ENCODE results near the gene C1QTNF2. TPM values are rescaled to one million over a fixed set of nuclear protein-coding genes. Genes with fewer than 3 reads are reported as not detected.

Gene C1QTNF2
- total and polyA plus RNA-seq, 10 of the 15 experiments (the other 5 are each of a cell fraction or from before 2014, with no cell fraction given) = not detected

GRCh38 chr5:160310140-160310539 lies 60.3 kb downstream of the C1QTNF2 start (continued):
- TF ChIP-seq, protein P1, sequence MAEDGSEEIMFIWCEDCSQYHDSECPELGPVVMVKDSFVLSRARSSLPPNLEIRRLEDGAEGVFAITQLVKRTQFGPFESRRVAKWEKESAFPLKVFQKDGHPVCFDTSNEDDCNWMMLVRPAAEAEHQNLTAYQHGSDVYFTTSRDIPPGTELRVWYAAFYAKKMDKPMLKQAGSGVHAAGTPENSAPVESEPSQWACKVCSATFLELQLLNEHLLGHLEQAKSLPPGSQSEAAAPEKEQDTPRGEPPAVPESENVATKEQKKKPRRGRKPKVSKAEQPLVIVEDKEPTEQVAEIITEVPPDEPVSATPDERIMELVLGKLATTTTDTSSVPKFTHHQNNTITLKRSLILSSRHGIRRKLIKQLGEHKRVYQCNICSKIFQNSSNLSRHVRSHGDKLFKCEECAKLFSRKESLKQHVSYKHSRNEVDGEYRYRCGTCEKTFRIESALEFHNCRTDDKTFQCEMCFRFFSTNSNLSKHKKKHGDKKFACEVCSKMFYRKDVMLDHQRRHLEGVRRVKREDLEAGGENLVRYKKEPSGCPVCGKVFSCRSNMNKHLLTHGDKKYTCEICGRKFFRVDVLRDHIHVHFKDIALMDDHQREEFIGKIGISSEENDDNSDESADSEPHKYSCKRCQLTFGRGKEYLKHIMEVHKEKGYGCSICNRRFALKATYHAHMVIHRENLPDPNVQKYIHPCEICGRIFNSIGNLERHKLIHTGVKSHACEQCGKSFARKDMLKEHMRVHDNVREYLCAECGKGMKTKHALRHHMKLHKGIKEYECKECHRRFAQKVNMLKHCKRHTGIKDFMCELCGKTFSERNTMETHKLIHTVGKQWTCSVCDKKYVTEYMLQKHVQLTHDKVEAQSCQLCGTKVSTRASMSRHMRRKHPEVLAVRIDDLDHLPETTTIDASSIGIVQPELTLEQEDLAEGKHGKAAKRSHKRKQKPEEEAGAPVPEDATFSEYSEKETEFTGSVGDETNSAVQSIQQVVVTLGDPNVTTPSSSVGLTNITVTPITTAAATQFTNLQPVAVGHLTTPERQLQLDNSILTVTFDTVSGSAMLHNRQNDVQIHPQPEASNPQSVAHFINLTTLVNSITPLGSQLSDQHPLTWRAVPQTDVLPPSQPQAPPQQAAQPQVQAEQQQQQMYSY (CRISPR knock-in tag; IDR thresholded peaks at IDR 0.05) = no peak
- TF ChIP-seq BMI1 (IDR thresholded peaks at IDR 0.05; ENCODE audit: borderline replicate concordance) = no peak
- no peak for TF ChIP-seq WRNIP1 (IDR thresholded peaks at IDR 0.05; ENCODE audit: borderline replicate concordance, low read depth, low read length)

DNA sequence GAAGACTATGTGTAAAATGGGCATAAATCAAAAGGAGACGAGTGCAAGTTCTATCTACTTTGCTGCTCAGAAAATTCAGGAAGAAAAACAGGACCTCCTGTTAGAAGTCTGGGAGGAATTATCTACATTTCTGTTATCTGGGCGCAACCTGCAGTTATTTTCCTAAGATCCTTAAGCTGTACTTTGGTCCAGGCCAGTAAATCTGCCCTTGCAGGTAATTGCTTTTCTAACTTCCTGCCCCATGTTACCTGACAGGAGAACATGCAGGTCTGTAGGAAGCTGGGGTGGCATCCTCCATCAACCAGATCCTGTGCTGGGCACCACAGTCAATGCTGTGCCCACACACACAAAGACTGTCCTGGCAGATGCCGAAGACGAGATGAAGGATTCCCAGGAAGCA lies 63.7 kb downstream of the C1QTNF2 start:
- WGBS (ENCODE audit: insufficient coverage, insufficient replicate concordance, low lambda C conversion rate, missing lambda C conversion rate) = 38% methylated on average over 4 of the region's 4 CpGs
- Histone ChIP-seq H4K20me1 (ENCODE audit: control insufficient read depth, insufficient read depth) (no peaks in the 10 kb centered on the region), H3K36me3 (ENCODE audit: control insufficient read depth in 2 of 2, insufficient read depth in 2 of 2, low read length in 1 of 2) (no peaks in the 10 kb centered on the region), H3K27me3 (replicated peaks in 1 of 2; ENCODE audit: control insufficient read depth in 2 of 2, insufficient read depth in 2 of 2, low read length in 1 of 2) (peaks cover 6 to 7% of the 10 kb centered on the region in 2 experiments), H3K27ac (ENCODE audit: control insufficient read depth, insufficient read depth) (no peak overlapping the region), H3K79me2 (ENCODE audit: control insufficient read depth, insufficient read depth, low read length) (no peaks in the 10 kb centered on the region), H3K9ac (ENCODE audit: control insufficient read depth, insufficient read depth, low read length) (no peak overlapping the region), H2AFZ (ENCODE audit: control insufficient read depth, low read depth, low read length) (no peak overlapping the region), H3K4me2 (ENCODE audit: control insufficient read depth, insufficient read depth) (no peak overlapping the region), H3K4me1 (ENCODE audit: control insufficient read depth, insufficient read depth, low read length) (no peaks in the 10 kb centered on the region), H3K4me3 (no peak overlapping the region), H3K9me3 (replicated peaks; ENCODE audit: control insufficient read depth, insufficient read depth, low read length) (no peaks in the 10 kb centered on the region)
- in situ Hi-C loops (cut with MboI) (no loop called here), intact Hi-C loops (cut with micrococcal nuclease; ENCODE audit: unreplicated experiment) (no loop called here)
- DNase-seq (ENCODE audit: low read depth, low spot score) (no peak), ATAC-seq (no peak), FAIRE-seq (no peak)
- ChIA-PET POLR2A (no interaction called here), CTCF (no interaction called here), SMC1A (ENCODE audit: uncharacterized antibody, unreplicated experiment) (no interaction called here), RAD21 (ENCODE audit: unreplicated experiment) (no interaction called here)
- no peak for TF ChIP-seq SREBF2 (IDR thresholded peaks at IDR 0.05; ENCODE audit: low read length)
- TF ChIP-seq HDAC2 (IDR thresholded peaks at IDR 0.05) = no peak
- TF ChIP-seq, protein P2, sequence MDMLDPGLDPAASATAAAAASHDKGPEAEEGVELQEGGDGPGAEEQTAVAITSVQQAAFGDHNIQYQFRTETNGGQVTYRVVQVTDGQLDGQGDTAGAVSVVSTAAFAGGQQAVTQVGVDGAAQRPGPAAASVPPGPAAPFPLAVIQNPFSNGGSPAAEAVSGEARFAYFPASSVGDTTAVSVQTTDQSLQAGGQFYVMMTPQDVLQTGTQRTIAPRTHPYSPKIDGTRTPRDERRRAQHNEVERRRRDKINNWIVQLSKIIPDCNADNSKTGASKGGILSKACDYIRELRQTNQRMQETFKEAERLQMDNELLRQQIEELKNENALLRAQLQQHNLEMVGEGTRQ (IDR thresholded peaks at IDR 0.05; ENCODE audit: borderline replicate concordance, low read depth, low read length) = no peak
- TF ChIP-seq SMARCA5 (IDR thresholded peaks at IDR 0.05) = no peak
- TF ChIP-seq ZNF622 (IDR thresholded peaks at IDR 0.05) = no peak
- TF ChIP-seq, protein P3, sequence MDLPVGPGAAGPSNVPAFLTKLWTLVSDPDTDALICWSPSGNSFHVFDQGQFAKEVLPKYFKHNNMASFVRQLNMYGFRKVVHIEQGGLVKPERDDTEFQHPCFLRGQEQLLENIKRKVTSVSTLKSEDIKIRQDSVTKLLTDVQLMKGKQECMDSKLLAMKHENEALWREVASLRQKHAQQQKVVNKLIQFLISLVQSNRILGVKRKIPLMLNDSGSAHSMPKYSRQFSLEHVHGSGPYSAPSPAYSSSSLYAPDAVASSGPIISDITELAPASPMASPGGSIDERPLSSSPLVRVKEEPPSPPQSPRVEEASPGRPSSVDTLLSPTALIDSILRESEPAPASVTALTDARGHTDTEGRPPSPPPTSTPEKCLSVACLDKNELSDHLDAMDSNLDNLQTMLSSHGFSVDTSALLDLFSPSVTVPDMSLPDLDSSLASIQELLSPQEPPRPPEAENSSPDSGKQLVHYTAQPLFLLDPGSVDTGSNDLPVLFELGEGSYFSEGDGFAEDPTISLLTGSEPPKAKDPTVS (IDR thresholded peaks at IDR 0.05; ENCODE audit: low read depth, low read length) = no peak
- no peak for TF ChIP-seq PML (IDR thresholded peaks at IDR 0.05; ENCODE audit: low read length)
- TF ChIP-seq PBX3 (IDR thresholded peaks at IDR 0.05; ENCODE audit: insufficient replicate concordance, low read depth, low read length) = no peak
- TF ChIP-seq CHD4 (IDR thresholded peaks at IDR 0.05) = no peak
- TF ChIP-seq ZNF217 (IDR thresholded peaks at IDR 0.05) = no peak
- TF ChIP-seq LARP7 (IDR thresholded peaks at IDR 0.05) = no peak
- no peak for TF ChIP-seq ZNF24 (IDR thresholded peaks at IDR 0.05)
- BruUV-seq (replicated peaks) = no TSS peak

All from GM12878 (cell line).